H1 (cell line): ENCODE data around the gene FOXE1.
A peak's percentile ranks its signal among the peaks of the same experiment; 100 is the strongest.

Experiments
- ATF2 ChIP-seq: IDR thresholded peaks from 2 replicates; pipeline ENCODE4 v1.6.1; 2012; ENCODE audit warnings: low read length, inconsistent platforms
- CHD2 ChIP-seq: IDR thresholded peaks from 2 replicates; pipeline ENCODE4 v1.6.1; 2012; ENCODE audit warnings: low read length, improper control_type of control experiment
- CTCF ChIP-seq, 3 experiments: IDR thresholded peaks; 1 replicate in 2 of 3; 2 replicates in 1 of 3; pipeline versions ENCODE4 v1.5.1 to v1.6.1; 2011; ENCODE audit warnings: low read length in 3 of 3, mild to moderate bottlenecking in 3 of 3, inconsistent platforms in 2 of 3, low read depth in 1 of 3, moderate library complexity in 1 of 3; ENCODE audit not compliant: insufficient read depth in 1 of 3; ENCODE audit errors: control extremely low read depth in 1 of 3
- EZH2 ChIP-seq: fragments of 200-600 bp; sonication (generic); IDR thresholded peaks from 2 replicates; pipeline ENCODE4 v1.7.1; 2012; ENCODE audit warnings: low read depth, mild to moderate bottlenecking, moderate library complexity, low read length, inconsistent platforms; ENCODE audit not compliant: severe bottlenecking
- JUND ChIP-seq: IDR thresholded peaks from 2 replicates; pipeline ENCODE4 v1.6.1; 2011; ENCODE audit warnings: mild to moderate bottlenecking, improper control_type of control experiment, low read length
- KDM5A ChIP-seq: fragments of 200-600 bp; IDR thresholded peaks from 2 replicates; pipeline ENCODE4 v1.7.1; 2012; ENCODE audit warnings: mild to moderate bottlenecking, low read length, inconsistent platforms, mixed read lengths
- MAFK ChIP-seq: IDR thresholded peaks from 2 replicates; pipeline ENCODE4 v1.6.1; 2012; ENCODE audit warnings: low read depth, mild to moderate bottlenecking, improper control_type of control experiment, low read length
- RFX5 ChIP-seq: IDR thresholded peaks from 2 replicates; pipeline ENCODE4 v1.6.1; 2011; ENCODE audit warnings: low read depth, low read length, improper control_type of control experiment, borderline replicate concordance
- TBP ChIP-seq: IDR thresholded peaks from 2 replicates; pipeline ENCODE4 v1.6.1; 2011; ENCODE audit warnings: low read depth, low read length, improper control_type of control experiment
- TCF12 ChIP-seq: IDR thresholded peaks from 2 replicates; pipeline ENCODE4 v1.6.1; 2011; ENCODE audit warnings: low read depth, mild to moderate bottlenecking, low read length

DNA sequence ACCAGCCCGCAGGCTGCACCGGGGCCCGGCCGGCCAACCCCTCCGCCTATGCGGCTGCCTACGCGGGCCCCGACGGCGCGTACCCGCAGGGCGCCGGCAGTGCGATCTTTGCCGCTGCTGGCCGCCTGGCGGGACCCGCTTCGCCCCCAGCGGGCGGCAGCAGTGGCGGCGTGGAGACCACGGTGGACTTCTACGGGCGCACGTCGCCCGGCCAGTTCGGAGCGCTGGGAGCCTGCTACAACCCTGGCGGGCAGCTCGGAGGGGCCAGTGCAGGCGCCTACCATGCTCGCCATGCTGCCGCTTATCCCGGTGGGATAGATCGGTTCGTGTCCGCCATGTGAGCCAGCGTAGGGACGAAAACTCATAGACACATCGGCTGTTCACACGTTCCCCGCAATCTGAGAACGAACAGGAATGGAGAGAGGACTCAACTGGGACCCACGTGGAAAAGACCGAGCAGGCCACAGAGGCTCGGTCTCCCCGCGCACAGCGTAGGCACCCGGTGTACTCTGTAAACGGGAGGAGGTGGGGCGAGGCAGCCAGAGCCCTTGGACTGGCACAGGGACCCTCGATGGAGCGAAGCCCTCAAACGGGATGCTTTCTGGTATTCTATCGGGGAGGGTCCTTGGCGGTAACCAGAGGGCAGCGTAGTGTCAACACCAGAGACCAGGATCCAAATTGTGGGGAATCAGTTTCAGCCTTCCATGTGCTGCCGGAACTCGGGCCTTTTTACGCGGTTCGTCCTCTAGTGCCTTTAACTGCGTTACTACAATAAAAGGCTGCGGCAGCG is 1.9 kb downstream of the FOXE1 start:
- TF ChIP-seq KDM5A = no peak
- TF ChIP-seq TBP = no peak
- TF ChIP-seq RFX5 = no peak
- no peak for TF ChIP-seq CTCF (IDR thresholded peaks at IDR 0.05; ENCODE audit: control extremely low read depth in 1 of 3, insufficient read depth in 1 of 3, low read depth in 1 of 3, low read length in 3 of 3)
- TF ChIP-seq TCF12 = no peak
- TF ChIP-seq EZH2 = peak; percentile 95
- no peak for TF ChIP-seq CHD2
- no peak for TF ChIP-seq ATF2
- no peak for TF ChIP-seq MAFK
- no peak for TF ChIP-seq JUND
